Progenitor cell of endocrine pancreas (in vitro differentiated cells): ENCODE data around the gene CALHM2. TPM values are rescaled to one million over a fixed set of nuclear protein-coding genes. Genes with fewer than 3 reads are reported as not detected.

Experiments used
- DNase-seq: peaks from one replicate; pipeline ENCODE4 v3.0.0; 2021; ENCODE audit warnings: low spot score; ENCODE audit not compliant: unreplicated experiment
- H3K27ac Mint-ChIP-seq: 2 replicates; pipeline ENCODE4 v1.8.0; 2021; ENCODE audit warnings: mild to moderate bottlenecking, moderate library complexity, mixed read lengths
- H3K27me3 Mint-ChIP-seq: 2 replicates; pipeline ENCODE4 v1.8.0; 2021; ENCODE audit warnings: mixed read lengths
- H3K36me3 Mint-ChIP-seq: 2 replicates; pipeline ENCODE4 v1.8.0; 2022; ENCODE audit warnings: mixed read lengths; ENCODE audit not compliant: insufficient read depth
- H3K4me1 Mint-ChIP-seq: 2 replicates; pipeline ENCODE4 v1.8.0; 2021; ENCODE audit warnings: low read depth, mixed read lengths
- H3K4me3 Mint-ChIP-seq: 2 replicates; pipeline ENCODE4 v1.8.0; 2021; ENCODE audit warnings: low read depth, mild to moderate bottlenecking, moderate library complexity, mixed read lengths
- H3K9me3 Mint-ChIP-seq: 2 replicates; pipeline ENCODE4 v1.8.0; 2021; ENCODE audit warnings: low read depth, mixed read lengths
- total RNA-seq: library from RNA; stranded (reverse); gene quantifications from 2 replicates; pipeline ENCODE4 v1.2.1, GENCODE V29; 2021
- TF ChIP-seq, protein P1 (sequence below): fragments of 200-600 bp; sonication (generic); IDR thresholded peaks from one replicate; pipeline ENCODE4 v1.5.0; 2021; ENCODE audit warnings: antibody characterized with exemption, mild to moderate bottlenecking; ENCODE audit not compliant: unreplicated experiment

The CALHM2 gene
- total RNA-seq, 1 donor from 2014 or later, result 0.69 TPM

DNA sequence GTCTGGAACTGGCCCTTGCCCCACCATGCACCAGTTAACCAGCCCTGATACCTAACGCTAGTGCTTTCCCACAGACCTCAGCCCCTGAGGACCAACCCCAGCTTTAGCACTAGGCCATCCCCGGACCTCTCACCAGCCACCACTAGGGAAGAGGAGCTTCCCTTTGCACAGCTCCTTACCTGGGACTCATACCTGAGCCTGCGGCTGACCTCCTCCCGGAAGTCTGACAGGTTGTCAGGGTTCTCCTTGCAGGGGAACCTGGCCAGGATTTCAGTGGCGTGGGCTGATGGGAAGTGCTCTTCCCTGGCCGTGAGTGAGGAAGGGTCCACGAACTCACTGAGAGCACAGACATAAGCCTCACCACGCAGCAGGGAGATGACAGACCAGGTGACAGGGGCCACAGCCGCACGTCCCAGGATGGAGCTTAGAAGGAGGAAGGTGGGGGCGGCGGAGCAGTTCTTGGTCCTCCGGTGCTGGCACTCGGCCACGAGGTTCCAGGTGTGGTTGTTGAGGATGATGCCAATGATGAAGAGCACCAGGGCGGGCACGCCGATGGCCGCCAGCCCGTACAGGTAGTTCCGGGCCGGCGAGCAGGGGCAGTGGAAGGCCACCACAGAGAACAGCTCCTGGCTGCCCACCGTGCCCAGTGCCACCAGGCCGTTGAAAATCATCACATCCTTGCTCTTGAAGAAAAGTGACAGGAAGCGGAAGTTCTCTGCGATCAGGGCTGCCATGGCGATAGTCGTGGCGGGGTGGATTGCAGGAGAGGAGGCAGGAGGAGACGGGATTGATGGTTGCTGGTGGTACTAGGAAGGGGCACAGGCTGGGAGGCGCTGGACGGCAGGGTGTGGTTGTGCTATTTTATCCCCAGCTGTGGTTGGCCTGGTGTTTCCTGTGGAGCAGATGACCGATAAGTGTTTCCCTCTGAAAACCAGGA, 2.7 kb downstream of the CALHM2 start:
- Mint-ChIP-seq H3K9me3 (no peaks in the 10 kb centered on the region), H3K27ac (no peak overlapping the region), H3K4me3 (no peak overlapping the region), H3K36me3 (peaks cover 12% of the 10 kb centered on the region), H3K4me1 (no peaks in the 10 kb centered on the region), H3K27me3 (no peaks in the 10 kb centered on the region)
- DNase-seq, result no peak
- TF ChIP-seq, protein P1, sequence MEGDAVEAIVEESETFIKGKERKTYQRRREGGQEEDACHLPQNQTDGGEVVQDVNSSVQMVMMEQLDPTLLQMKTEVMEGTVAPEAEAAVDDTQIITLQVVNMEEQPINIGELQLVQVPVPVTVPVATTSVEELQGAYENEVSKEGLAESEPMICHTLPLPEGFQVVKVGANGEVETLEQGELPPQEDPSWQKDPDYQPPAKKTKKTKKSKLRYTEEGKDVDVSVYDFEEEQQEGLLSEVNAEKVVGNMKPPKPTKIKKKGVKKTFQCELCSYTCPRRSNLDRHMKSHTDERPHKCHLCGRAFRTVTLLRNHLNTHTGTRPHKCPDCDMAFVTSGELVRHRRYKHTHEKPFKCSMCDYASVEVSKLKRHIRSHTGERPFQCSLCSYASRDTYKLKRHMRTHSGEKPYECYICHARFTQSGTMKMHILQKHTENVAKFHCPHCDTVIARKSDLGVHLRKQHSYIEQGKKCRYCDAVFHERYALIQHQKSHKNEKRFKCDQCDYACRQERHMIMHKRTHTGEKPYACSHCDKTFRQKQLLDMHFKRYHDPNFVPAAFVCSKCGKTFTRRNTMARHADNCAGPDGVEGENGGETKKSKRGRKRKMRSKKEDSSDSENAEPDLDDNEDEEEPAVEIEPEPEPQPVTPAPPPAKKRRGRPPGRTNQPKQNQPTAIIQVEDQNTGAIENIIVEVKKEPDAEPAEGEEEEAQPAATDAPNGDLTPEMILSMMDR, result no peak

DNA sequence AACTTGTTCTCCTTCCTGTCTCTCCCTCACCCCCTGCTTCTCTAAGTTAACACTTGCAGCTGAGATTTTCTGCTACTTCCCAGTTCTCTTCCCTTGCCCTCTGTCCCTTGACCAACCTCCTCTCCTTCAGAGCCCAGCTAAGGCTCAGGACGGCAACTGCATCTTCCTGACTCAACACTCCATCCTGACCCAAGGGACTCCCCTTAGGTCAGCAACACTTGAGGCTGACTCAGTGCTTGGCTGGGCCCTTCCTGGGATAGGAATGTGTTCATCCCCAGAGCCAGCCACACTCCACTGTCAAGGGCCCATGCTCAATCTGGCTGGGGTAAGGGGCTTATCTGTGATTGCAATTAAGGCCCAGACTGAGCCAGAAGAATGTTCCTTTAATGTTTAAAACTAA, 3.4 kb downstream of the CALHM2 start:
- Mint-ChIP-seq H3K4me3 (no peak overlapping the region), H3K4me1 (no peaks in the 10 kb centered on the region), H3K27ac (no peak overlapping the region), H3K9me3 (no peaks in the 10 kb centered on the region), H3K36me3 (peaks cover 14% of the 10 kb centered on the region), H3K27me3 (no peaks in the 10 kb centered on the region)
- TF ChIP-seq, protein P1, result no peak
- DNase-seq, result no peak

DNA sequence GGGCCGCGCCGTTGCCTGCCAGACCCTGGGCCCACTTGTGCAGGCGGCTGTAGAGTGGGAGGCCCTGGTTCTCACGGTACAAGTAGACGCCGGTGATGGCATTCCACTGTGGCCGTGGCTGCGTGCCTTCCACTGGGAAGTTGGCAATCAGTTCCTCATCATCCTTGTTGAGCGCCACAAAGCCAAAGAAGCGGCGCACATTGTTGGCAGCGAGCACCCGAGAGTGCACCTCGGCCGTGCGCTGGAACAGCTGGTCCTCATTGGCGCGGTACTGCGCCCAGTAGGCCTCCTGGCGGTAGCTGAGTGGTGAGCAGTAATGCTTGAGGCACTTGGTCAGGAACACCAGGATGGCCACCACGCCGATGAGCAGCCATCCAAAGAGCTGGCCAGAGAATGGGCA, 5.0 kb downstream of the CALHM2 start:
- Mint-ChIP-seq H3K9me3 (no peaks in the 10 kb centered on the region), H3K27ac (no peak overlapping the region), H3K36me3 (peaks cover 21% of the 10 kb centered on the region), H3K4me1 (no peaks in the 10 kb centered on the region), H3K4me3 (no peak overlapping the region), H3K27me3 (no peaks in the 10 kb centered on the region)
- TF ChIP-seq, protein P1, result no peak
- DNase-seq, result no peak

DNA sequence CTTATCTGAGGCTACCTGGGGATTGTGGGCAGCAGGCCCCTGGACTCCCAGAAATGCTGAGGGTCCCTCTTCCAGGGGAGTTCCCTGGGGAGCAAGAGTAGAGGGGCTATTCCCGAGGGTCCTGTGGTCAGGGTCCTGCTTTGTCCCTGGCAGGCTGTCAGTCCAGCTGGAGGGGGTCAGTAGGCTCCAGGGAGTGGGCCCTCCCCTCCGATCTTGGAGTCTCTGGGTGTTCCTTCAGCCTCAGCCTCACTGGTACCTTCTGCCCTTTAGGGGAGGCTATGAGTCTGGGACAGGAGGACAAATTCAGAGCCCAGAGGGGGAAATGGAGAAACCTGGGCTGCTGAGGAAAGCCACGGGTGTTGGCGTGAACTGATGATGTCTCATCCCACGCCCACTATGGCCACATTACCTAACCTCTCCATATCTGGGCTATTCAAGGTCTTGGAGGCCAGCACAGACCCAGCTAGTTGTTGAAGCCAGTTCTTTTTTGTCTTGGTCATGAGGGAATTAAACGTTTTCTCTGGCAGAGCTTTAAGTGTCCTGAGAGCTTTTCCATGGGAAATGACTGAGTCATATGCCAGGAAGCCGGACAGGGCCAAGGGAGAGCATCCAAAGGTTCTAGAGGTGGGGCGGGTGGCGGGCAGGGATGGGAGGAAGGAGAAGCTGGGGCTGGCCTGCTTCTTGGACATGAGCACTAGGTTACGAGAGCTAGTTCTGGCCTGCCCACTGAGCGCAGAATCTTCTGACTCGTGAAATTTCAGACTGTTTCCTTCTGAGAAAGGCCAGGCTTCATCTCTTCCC, 6.2 kb downstream of the CALHM2 start:
- TF ChIP-seq, protein P1, result no peak
- peaks cover 24% of the 10 kb centered on the region for H3K36me3 Mint-ChIP-seq
- H3K4me3 Mint-ChIP-seq, result no peak overlapping the region

DNA sequence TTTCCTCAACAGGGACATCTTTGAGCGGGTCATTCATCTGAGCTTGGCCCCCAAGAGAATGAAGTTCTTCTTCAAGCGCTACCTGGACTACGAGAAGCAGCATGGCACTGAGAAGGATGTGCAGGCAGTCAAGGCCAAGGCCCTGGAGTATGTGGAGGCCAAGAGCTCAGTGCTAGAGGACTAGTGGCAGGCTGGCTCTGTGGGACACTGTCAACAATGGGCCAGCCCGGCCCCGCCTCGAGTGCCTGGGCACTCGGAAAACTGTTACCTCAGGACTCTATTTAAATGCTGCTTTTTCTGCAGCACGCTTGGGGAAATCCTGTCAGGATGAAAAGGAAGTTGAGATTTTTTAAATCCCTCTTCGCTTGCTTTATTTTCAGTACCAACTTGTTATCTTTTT, 6.8 kb downstream of the CALHM2 start:
- no peak for DNase-seq
- Mint-ChIP-seq H3K4me3 (no peak overlapping the region), H3K36me3 (peaks cover 24% of the 10 kb centered on the region), H3K27me3 (no peaks in the 10 kb centered on the region), H3K9me3 (no peaks in the 10 kb centered on the region), H3K4me1 (no peaks in the 10 kb centered on the region), H3K27ac (no peak overlapping the region)
- TF ChIP-seq, protein P1, result no peak

More for the DNA sequence above, 6.2 kb downstream of the CALHM2 start:
- Mint-ChIP-seq H3K9me3 (no peaks in the 10 kb centered on the region), H3K27ac (no peak overlapping the region), H3K4me1 (no peaks in the 10 kb centered on the region), H3K27me3 (no peaks in the 10 kb centered on the region)
- no peak for DNase-seq
